Uterus (tissue), 4 donors: ENCODE measurements around the gene TNS4. TPM values are rescaled to one million over a fixed set of nuclear protein-coding genes. Genes with fewer than 3 reads are reported as not detected.

Source experiments
- DNase-seq, 2 donors: peaks; one replicate each; pipeline ENCODE4 v3.0.0-alpha.2; 2019 to 2020
- H3K27ac ChIP-seq, 2 donors: fragments of 200-600 bp; sonication (generic); 1 replicate in 1 of 2; 2 replicates in 1 of 2; pipeline ENCODE4 v1.5.1; 2016 to 2018
- H3K27me3 ChIP-seq, 2 donors: fragments of 200-600 bp; sonication (generic); one replicate each; pipeline ENCODE4 v1.5.1; 2018 to 2019; ENCODE audit warnings: control low read depth in 1 of 2
- H3K36me3 ChIP-seq, 2 donors: fragments of 200-600 bp; sonication (generic); one replicate each; pipeline ENCODE4 v1.5.1; 2019; ENCODE audit warnings: control low read depth in 1 of 2
- H3K4me1 ChIP-seq, 2 donors: fragments of 200-600 bp; sonication (generic); one replicate each; pipeline ENCODE4 v1.5.1; 2018 to 2019; ENCODE audit warnings: control low read depth in 1 of 2
- H3K4me3 ChIP-seq, 2 donors: fragments of 200-600 bp; sonication (generic); 1 replicate in 1 of 2; 2 replicates in 1 of 2; pipeline ENCODE4 v1.5.1; 2018 to 2019; ENCODE audit warnings: mild to moderate bottlenecking in 1 of 2
- H3K9me3 ChIP-seq, 2 donors: fragments of 200-600 bp; sonication (generic); one replicate each; pipeline ENCODE4 v1.5.1; 2019; ENCODE audit warnings: control low read depth in 1 of 2
- CTCF ChIP-seq, 4 experiments: fragments of 200-600 bp in 2 of 4; fragments of 450-650 bp in 2 of 4; sonication (generic) in 2 of 4; IDR thresholded peaks; one replicate each; pipeline ENCODE4 v1.5.1; 2016 to 2019; ENCODE audit warnings: antibody characterized with exemption in 4 of 4, mild to moderate bottlenecking in 2 of 4, moderate library complexity in 1 of 4
- POLR2A ChIP-seq, 2 donors: fragments of 450-650 bp; IDR thresholded peaks; one replicate each; pipeline ENCODE4 v1.6.1; 2016; ENCODE audit warnings: antibody characterized with exemption in 2 of 2, mild to moderate bottlenecking in 1 of 2, moderate library complexity in 1 of 2
- intact Hi-C: fragments of 100-400 bp; cut with DNase I; formaldehyde crosslinking; loops from one replicate; pipeline ENCODE4 v1.15.1; 2023; ENCODE audit warnings: low total_unique reads
- total RNA-seq, 4 donors: library from RNA; depleted of rRNA in 3 of 4; stranded (reverse); fragments of >200 nt in 3 of 4; gene quantifications; one replicate each; pipeline versions ENCODE4 v1.1.0 to v1.2.4, GENCODE V29; 2014 to 2023
- donor health status: DM: yes; HTN: yes; CAD: no.

TNS4 gene
- total RNA-seq, 4 donors from 2014 or later, result 0.09 to 2.6 (median 0.28) TPM; not detected in 1

- H3K4me3 ChIP-seq, result no peak overlapping the region
- H3K9me3 ChIP-seq, result no peaks in the 10 kb centered on the region
- TF ChIP-seq CTCF (IDR thresholded peaks at IDR 0.05) (no peak), POLR2A (IDR thresholded peaks at IDR 0.05) (no peak)
- no peak for DNase-seq
- H3K27ac ChIP-seq, result no peak overlapping the region
- no peaks in the 10 kb centered on the region for H3K4me1 ChIP-seq
- H3K27me3 ChIP-seq, result no peaks in the 10 kb centered on the region
- intact Hi-C loops, result loop anchor here (10.0 kb wide), 1 partner anchor 130 kb away; no protein-coding TSS in a partner anchor
- no peaks in the 10 kb centered on the region for H3K36me3 ChIP-seq
These were observed 23.9 kb upstream of the TNS4 start for GRCh38 chr17:40525294-40525693.

- DNase-seq, result no peak
- Histone ChIP-seq H3K27me3 (no peaks in the 10 kb centered on the region), H3K4me3 (no peak overlapping the region), H3K36me3 (no peaks in the 10 kb centered on the region), H3K27ac (no peak overlapping the region), H3K9me3 (no peaks in the 10 kb centered on the region), H3K4me1 (no peaks in the 10 kb centered on the region)
- intact Hi-C loops, result loop anchor here (10.0 kb wide), 1 partner anchor 130 kb away; no protein-coding TSS in a partner anchor
- no peak for TF ChIP-seq CTCF (IDR thresholded peaks at IDR 0.05)
- TF ChIP-seq POLR2A (IDR thresholded peaks at IDR 0.05), result no peak
These were observed 23.0 kb upstream of the TNS4 start for GRCh38 chr17:40524243-40524965.

GRCh38 chr17:40522961-40523310, 21.5 kb upstream of the TNS4 start:
- no peaks in the 10 kb centered on the region for H3K9me3 ChIP-seq
- intact Hi-C loops, result loop anchor here (10.0 kb wide), 1 partner anchor 128 kb away; no protein-coding TSS in a partner anchor
- H3K27me3 ChIP-seq, result no peaks in the 10 kb centered on the region
- H3K36me3 ChIP-seq, result no peaks in the 10 kb centered on the region
- no peaks in the 10 kb centered on the region for H3K4me1 ChIP-seq
- DNase-seq, result peak in 1 of 2 donors; percentile 1
- TF ChIP-seq CTCF (IDR thresholded peaks at IDR 0.05), result no peak
- TF ChIP-seq POLR2A (IDR thresholded peaks at IDR 0.05), result no peak
- peak overlapping the region in 1 of 2 donors; percentile 29 for H3K27ac ChIP-seq
- H3K4me3 ChIP-seq, result no peak overlapping the region

GRCh38 chr17:40522250-40522960, 21.0 kb upstream of the TNS4 start:
- no peaks in the 10 kb centered on the region for H3K9me3 ChIP-seq
- no peaks in the 10 kb centered on the region for H3K27me3 ChIP-seq
- intact Hi-C loops, result loop anchor here (10.0 kb wide), 1 partner anchor 128 kb away; no protein-coding TSS in a partner anchor
- H3K4me1 ChIP-seq, result no peaks in the 10 kb centered on the region
- H3K36me3 ChIP-seq, result no peaks in the 10 kb centered on the region
- peak; percentile 15 to 16 for DNase-seq
- H3K4me3 ChIP-seq, result no peak overlapping the region
- peak overlapping the region; percentile 15 to 29 for H3K27ac ChIP-seq
- TF ChIP-seq CTCF (IDR thresholded peaks at IDR 0.05) (no peak), POLR2A (IDR thresholded peaks at IDR 0.05) (no peak)

GRCh38 chr17:40520991-40521453, 19.6 kb upstream of the TNS4 start:
- H3K36me3 ChIP-seq, result no peaks in the 10 kb centered on the region
- H3K4me1 ChIP-seq, result no peaks in the 10 kb centered on the region
- H3K9me3 ChIP-seq, result no peaks in the 10 kb centered on the region
- no peak overlapping the region for H3K27ac ChIP-seq
- TF ChIP-seq CTCF (IDR thresholded peaks at IDR 0.05), result no peak
- TF ChIP-seq POLR2A (IDR thresholded peaks at IDR 0.05), result no peak
- H3K27me3 ChIP-seq, result no peaks in the 10 kb centered on the region
- H3K4me3 ChIP-seq, result no peak overlapping the region
- intact Hi-C loops, result loop anchor here (10.0 kb wide), 1 partner anchor 126 kb away; no protein-coding TSS in a partner anchor
- DNase-seq, result peak in 1 of 2 donors; percentile 21
